Measurements from ENCODE around the gene ARL16. TPM values are rescaled to one million over a fixed set of nuclear protein-coding genes. Genes with fewer than 3 reads are reported as not detected.

ARL16 gene
- 10 to 100 TPM; 38.7 to 53.2 (median 45.5) TPM for polyA plus RNA-seq (ENCODE audit: insufficient read depth in 1 of 5, insufficient read length in 5 of 5, low replicate concordance in 1 of 5)
- long read RNA-seq, donor 1, transcript ARL16-201 (5 exons, 1,227 nt): major isoform, 10 of 47 reads
- long read RNA-seq, donor 1, transcript ARL16-211 (4 exons, 694 nt): minor isoform, 9 of 47 reads
- long read RNA-seq, donor 1, transcript ARL16-202 (4 exons, 768 nt): minor isoform, 5 of 47 reads
- long read RNA-seq, donor 1, partial matches to known transcripts: 11 of 47 reads
- long read RNA-seq, donor 1, other reads (novel, unspliced or antisense): 5 of 47 reads
- long read RNA-seq, donor 2, transcript ARL16-201 (5 exons, 1,227 nt): major isoform, 7 of 13 reads
- long read RNA-seq, donor 2, partial matches to known transcripts: 0 of 13 reads
- long read RNA-seq, donor 2, other reads (novel, unspliced or antisense): 0 of 13 reads
- long read RNA-seq, donor 3, transcript ARL16-201 (5 exons, 1,227 nt): major isoform, 21 of 93 reads
- long read RNA-seq, donor 3, partial matches to known transcripts: 60 of 93 reads
- long read RNA-seq, donor 3, other reads (novel, unspliced or antisense): 7 of 93 reads
- long read RNA-seq, donor 4, transcript ARL16-201 (5 exons, 1,227 nt): major isoform, 8 of 10 reads
- long read RNA-seq, donor 4, partial matches to known transcripts: 0 of 10 reads
- long read RNA-seq, donor 4, other reads (novel, unspliced or antisense): 0 of 10 reads
- long read RNA-seq, donor 5, transcript ARL16-201 (5 exons, 1,227 nt): major isoform, 20 of 41 reads
- long read RNA-seq, donor 5, partial matches to known transcripts: 6 of 41 reads
- long read RNA-seq, donor 5, other reads (novel, unspliced or antisense): 5 of 41 reads
- long read RNA-seq, donor 6, transcript ARL16-201 (5 exons, 1,227 nt): major isoform, 11 of 27 reads
- long read RNA-seq, donor 6, partial matches to known transcripts: 8 of 27 reads
- long read RNA-seq, donor 6, other reads (novel, unspliced or antisense): 0 of 27 reads
- long read RNA-seq, donor 7, transcript ARL16-201 (5 exons, 1,227 nt): major isoform, 21 of 28 reads
- long read RNA-seq, donor 7, partial matches to known transcripts: 0 of 28 reads
- long read RNA-seq, donor 7, other reads (novel, unspliced or antisense): 0 of 28 reads
- long read RNA-seq, donor 8, transcript ARL16-201 (5 exons, 1,227 nt): major isoform, 6 of 7 reads
- long read RNA-seq, donor 8, partial matches to known transcripts: 0 of 7 reads
- long read RNA-seq, donor 8, other reads (novel, unspliced or antisense): 0 of 7 reads

- DNase-seq: peak; percentile 99 to 100
These were observed at the start of gene ARL16, which contains the start of gene HGS for GRCh38 chr17:81683584-81684441. Gene ARL16 (minus strand): TSS chr17:81683797. CDS start chr17:81683753, 44 bp downstream. Gene HGS (plus strand): TSS chr17:81684011. CDS start chr17:81684067, 56 bp downstream.

GRCh38 chr17:81727324-81728031, 43.9 kb upstream of the ARL16 start:
- DNase-seq: no peak

GRCh38 chr17:81726004-81726403, 42.4 kb upstream of the ARL16 start:
- no peak for DNase-seq

GRCh38 chr17:81725439-81725838, 41.8 kb upstream of the ARL16 start:
- DNase-seq: no peak

- DNase-seq: no peak
These were observed 40.1 kb upstream of the ARL16 start for GRCh38 chr17:81723651-81724209.

- peak; percentile 58 to 69 for DNase-seq
These were observed 38.9 kb upstream of the ARL16 start for GRCh38 chr17:81722184-81723120.

- DNase-seq: no peak
These were observed 36.9 kb upstream of the ARL16 start for GRCh38 chr17:81720267-81721071.

GRCh38 chr17:81719410-81720266, 36.0 kb upstream of the ARL16 start:
- DNase-seq: no peak

GRCh38 chr17:81717766-81718089, 34.1 kb upstream of the ARL16 start:
- no peak for DNase-seq

GRCh38 chr17:81717049-81717765, 33.6 kb upstream of the ARL16 start:
- DNase-seq: no peak

GRCh38 chr17:81716674-81716996, 33.0 kb upstream of the ARL16 start:
- DNase-seq: no peak

- DNase-seq: no peak
These were observed 32.5 kb upstream of the ARL16 start for GRCh38 chr17:81715872-81716673.

- no peak for DNase-seq
These were observed 31.7 kb upstream of the ARL16 start for GRCh38 chr17:81715107-81715871.

- no peak for DNase-seq
These were observed 31.0 kb upstream of the ARL16 start for GRCh38 chr17:81714412-81715106.
